ENCODE data around the gene OPRM1.
"Not testable (repeated sequence)": the region's sequence is repeated elsewhere in the genome, so short reads cannot be mapped to it uniquely, and the experiment has no call there.

The OPRM1 gene

GRCh38 chr6:154213782-154214181, 174.7 kb downstream of the OPRM1 start:
- no peak for DNase-seq

DNA sequence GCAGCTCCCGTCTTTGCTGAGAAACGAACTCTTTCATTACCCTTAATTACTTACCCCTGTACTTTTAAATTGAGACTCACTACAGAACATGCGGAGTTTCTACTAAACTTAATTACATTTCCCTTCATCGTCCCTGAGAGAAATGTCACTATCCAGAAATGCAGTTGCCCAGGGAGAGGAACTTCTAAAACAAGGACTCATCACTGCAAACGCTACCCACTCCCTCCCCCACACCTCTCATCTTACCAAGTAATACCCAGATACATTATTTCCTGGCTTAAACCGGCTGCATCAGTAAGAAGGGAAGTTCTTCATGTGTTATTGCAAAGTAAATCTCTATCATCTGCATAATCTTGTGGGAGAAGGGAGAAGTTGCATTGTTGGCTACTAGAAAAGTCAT, 179.3 kb downstream of the OPRM1 start:
- no peak for DNase-seq

- no peak for DNase-seq
Observed at GRCh38 chr6:154218787-154219186, 179.7 kb downstream of the OPRM1 start.

DNA sequence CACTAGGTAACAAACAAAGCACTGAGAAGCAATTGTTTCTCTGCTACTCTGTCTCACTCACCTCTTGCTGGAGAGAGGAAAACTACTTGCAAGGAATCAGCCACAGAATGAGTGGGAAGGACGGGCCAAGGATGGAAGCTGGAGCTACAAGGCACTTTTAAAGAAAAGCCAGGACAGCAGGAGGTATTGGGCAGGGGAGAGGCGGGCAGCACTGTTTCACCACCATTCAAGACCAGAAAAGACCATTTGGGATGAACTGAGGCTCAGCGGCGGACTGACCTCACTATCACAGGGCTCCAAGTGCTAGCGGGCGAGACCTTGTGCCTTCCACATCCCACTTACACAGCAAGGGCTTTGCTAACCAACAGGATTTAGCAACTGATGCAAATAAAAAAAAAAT, 180.2 kb downstream of the OPRM1 start:
- no peak for DNase-seq

GRCh38 chr6:154222716-154223115, 183.7 kb downstream of the OPRM1 start:
- DNase-seq = no peak

GRCh38 chr6:154223296-154223695, 184.3 kb downstream of the OPRM1 start:
- DNase-seq = no peak

- DNase-seq = no peak
Observed at GRCh38 chr6:154226461-154226860, 187.4 kb downstream of the OPRM1 start.

- DNase-seq = no peak
Observed at GRCh38 chr6:154227862-154228520, 189.0 kb downstream of the OPRM1 start.

DNA sequence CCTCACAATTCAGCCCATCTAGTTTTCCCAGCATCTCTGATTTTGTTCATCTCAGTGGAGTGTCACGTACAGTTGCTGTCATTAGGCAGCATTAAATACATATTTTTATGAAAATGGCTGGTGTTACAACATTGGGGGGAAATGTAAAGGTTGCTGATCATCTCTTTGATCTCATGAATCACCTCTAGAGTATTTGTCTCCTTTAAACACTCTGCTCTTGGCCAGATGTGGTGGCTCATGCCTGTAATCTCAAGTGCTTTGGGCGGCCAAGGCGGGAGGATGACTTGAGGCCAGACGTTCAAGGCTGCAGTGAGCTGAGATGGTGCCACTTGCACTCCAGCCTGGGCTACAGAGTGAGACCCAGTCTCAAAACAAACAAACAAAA, 189.5 kb downstream of the OPRM1 start:
- DNase-seq = no peak

- peak; percentile 74 for DNase-seq
Observed at GRCh38 chr6:154229786-154230185, 190.7 kb downstream of the OPRM1 start.

DNA sequence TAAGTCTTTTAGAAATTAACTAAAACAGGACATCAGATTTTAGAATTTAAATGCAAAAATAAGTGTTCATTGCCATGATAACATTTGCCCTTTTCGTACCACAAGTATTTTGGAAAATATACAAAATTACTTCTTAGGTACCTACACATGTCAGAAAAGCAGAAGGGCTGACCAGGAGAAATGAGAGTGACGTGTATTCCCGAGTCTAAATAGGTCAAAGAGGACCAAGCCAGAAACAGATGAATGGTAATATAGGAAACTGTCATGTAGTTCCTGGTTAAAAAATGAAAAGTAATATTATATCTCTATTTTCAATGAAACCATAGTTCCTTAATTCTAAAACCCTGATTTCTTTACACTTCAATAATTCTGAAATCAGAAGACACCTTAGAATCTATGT, 191.4 kb downstream of the OPRM1 start:
- DNase-seq = no peak

DNA sequence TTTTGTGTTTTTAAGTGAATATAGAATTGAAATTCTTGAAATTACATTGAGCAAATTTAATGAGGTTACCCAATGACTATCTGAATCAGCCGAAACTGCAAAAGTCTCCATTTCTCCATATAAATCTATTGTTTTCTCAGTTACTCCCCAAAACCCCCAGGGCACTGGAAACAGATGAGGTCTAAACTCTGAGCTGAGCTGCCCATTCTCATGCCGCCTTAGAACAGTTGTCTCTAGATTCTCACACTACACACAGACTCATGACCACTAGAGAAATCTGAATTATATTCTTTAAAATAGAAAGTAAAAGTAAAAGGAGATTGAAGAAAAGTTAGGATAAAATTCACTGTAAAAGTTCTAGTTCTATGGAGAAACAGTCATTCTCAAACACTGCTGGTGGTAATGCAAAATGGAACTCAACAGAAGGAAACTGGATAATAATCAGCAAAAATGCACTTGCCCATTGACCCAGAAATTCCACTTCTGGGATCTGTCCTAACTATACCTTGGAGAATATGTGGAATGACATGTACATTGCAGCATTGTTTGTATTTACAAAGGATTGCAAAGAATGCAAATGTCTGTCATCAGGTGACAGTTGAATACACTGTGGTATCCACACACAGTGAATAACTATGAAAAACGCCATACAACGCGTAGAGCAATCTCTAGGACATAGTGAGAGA, 192.0 kb downstream of the OPRM1 start:
- no peak for DNase-seq

DNA sequence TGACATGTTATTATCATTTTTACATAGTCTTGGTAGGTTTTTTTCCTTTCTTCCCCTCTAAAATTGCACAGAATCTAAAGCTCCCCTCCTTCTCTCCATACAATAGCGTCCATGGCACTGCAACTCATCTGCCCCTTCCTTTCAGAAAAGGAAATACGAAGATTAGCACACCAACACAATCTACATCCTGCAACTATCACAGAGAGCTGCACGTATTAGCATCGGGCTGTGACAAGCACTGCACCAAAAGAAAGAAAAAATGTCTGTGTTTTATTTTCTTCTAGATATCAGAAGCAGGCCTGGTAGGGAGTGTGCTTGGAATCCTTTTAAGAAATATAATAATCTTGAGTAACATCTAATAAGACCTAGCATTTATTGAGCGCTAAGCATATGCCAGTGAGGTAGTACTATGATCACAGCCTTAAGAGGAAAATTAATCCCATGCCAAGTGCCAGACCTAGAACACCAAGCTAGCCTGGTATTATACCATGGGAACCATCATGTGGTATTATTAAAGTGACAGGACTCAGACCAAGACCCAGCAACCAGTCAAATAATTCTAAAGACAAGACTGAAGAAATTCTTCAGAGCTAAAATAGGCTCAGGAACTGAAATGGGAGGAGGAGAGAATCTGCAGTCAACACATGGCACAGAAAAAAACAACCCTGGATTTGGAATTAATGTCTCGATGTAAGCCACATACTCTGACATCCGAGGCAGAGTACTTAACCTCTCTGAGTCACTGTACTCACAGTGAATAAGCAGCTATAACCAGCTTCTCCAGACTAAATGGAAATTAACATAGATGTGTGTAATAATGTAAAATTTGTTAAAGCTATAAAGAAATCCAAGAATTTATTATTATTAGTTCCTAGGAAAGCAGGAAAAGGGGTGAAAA, 193.2 kb downstream of the OPRM1 start:
- DNase-seq = no peak

DNA sequence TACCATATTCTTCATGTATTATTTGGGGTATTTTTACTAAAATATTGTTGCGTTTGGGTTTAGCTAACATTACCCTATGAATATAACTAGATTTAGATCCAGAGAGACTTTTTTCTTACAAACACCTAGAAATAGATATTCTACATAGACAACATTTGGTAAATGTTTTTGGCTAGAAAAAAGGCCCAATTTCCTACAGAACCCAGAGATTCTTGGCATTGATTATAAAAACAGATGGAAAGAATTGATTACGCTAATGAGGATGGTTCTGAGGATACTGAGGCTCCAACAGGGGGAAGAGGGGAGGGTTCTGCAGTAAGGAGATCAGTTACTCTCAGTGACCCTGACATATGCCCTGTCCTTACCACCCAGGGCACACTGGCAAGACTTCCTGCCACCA, 194.3 kb downstream of the OPRM1 start:
- DNase-seq = no peak

DNA sequence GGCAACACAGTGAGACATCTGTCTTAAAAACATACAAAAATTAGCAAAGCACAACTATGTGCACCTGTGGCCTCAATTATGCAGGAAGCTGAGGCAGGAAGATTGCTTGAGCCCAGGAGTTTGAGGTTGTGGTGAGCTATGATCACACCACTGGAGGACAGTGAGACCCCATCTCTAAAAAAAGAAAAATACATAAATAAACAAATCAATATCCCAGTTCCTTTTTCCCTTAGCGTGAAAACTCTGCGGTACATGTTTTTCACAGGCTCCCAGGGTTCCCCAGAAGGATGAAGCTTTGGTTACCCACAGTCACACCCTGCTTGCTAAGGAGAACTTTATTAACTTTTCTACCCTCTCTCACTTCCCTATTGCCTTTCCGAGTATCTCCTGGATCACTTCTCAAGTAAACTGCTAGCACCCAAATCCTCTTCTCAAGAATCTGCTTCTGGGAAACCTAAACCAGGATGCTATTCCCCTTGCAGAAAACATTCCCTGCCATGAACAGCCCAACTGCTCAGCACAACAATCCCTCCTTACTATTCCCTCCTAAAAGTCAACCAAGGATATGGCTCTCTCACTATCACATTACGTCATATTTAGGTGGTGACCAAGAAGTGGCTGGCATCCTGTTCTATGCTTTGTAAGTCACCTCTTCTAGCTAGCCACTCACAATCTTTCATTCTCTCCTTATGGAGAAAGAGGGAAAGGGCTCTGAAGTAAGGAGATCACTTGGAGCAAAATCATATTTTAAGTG, 195.2 kb downstream of the OPRM1 start:
- DNase-seq = no peak

DNA sequence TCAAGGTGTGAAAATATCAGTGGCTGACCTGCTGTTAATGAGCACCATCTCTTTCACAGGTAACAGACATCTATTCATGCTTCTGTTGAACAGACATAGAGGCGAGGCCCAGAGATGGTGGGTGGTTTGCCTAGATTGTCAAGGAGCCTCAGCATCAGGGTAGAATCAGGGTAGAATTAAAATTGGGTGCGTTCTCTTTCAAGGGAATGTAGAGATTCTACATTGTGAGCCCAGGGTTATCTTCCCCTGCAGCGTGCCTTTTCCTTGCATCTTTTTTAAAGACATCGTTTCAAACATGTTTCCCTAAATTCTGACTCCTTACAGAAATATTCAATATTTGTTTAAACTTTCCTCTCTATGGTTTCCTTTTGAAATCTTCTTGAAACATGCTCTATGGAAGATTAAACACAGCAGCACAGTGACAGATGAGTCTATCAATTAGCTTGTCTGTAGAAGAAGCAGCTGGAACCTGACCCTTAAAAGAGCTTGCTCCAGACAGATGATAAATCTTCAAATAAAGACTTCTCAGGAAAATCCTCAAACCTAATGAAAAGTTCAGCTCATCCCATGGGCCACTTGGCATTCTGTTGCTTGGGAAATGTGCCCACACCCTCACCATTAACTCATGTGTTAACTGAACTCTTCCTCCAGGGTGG, 197.7 kb downstream of the OPRM1 start:
- no peak for DNase-seq

DNA sequence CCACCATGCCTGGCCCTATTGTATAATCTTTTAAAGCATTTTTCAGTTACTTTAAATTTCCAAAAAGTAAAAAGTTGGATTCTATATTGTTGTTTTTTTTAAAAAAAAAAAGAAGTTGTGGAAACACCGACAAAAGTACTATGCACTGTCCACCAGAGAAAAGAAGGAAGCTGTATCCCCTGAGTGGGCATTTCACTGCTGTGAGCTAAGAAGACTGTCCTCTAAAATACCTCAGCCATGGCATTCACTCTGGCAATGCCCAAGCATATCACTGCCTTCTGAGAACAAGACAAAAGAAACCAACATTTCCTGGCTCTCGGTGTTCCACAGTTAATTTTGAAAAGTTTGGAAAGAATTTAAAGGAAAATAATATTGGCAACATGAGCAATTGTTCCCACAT, 199.8 kb downstream of the OPRM1 start:
- DNase-seq = no peak

- no peak for DNase-seq
Observed at GRCh38 chr6:154239392-154239791, 200.4 kb downstream of the OPRM1 start.

GRCh38 chr6:154241061-154241460, 202.0 kb downstream of the OPRM1 start:
- not testable (repeated sequence) for DNase-seq

DNA sequence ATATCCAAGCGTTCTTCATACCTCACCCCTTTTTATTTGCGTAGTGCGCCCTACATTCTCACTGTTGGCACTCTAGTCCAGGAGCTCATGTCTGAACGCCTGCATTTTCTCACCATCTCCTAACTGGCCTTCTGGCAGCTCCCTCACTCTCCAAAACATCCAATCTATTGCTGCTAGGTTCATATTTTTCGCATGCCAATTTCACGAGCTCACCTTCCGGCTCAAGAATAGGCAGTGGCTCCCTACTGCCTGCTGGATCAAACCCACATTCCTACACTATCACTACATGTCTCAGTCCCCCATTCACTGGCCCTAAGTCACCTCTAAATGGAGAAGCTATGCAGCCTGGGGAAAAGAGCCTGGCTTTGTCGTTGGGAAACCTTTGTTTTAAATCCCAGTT, 202.5 kb downstream of the OPRM1 start:
- no peak for DNase-seq

- no peak for DNase-seq
Observed at GRCh38 chr6:154242617-154243357, 203.7 kb downstream of the OPRM1 start.
